NCI-H2196 treated with DMSO at 0.1 percent for 48 hours (cell line): Measurements from ENCODE around the gene ABCA4.
"Not testable (repeated sequence)": the region's sequence is repeated elsewhere in the genome, so short reads cannot be mapped to it uniquely, and the experiment has no call there.

Source experiments
- DNase-seq: peaks from one replicate; lab custom pipeline; 2025; ENCODE audit not compliant: unreplicated experiment; lab: John Stamatoyannopoulos, UW

ABCA4 gene

DNA sequence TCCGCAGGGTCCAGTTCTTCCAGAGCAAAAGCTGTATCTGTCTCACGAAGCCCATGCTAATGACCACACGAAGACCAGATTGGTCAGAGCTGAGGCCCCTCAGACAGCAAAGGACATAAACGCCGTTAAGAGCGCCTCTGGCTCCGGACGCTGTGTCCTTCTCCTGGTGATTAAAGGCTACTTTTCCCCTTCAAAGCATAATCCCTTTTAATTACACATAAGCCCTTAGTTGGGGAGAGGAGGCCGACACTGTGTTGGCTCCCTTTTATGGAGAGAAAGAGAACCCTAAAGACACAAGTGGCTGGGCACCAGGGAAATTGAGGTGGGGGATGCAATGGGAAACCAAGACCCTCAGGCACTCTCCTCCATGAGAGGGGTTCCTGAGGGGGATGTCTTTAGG, at the start of gene ABCA4:
Gene ABCA4 (minus strand): TSS at position 158 of the 400 bp plus-strand sequence. CDS start 103 bp downstream, at position 55.
- no peak for DNase-seq

DNA sequence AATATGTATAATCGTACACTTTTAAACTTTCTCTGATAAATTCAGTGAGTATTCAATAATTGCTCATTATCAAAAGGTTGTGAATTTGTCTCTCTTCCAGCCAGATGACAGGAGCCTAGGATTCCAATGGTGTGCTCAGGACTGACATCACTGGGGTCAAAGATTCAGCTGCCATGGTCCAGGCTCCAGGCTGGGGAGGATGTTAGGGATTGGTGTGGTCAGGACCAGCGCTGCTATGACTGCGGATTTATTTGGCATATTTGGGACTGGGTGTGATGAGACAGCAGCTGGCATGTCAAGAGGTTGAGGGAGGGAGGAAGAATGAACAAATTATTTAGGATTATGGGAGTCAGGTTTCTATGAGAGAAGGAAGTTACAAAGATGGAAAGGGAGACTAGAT, 48.2 kb upstream of the ABCA4 start:
- no peak for DNase-seq

DNA sequence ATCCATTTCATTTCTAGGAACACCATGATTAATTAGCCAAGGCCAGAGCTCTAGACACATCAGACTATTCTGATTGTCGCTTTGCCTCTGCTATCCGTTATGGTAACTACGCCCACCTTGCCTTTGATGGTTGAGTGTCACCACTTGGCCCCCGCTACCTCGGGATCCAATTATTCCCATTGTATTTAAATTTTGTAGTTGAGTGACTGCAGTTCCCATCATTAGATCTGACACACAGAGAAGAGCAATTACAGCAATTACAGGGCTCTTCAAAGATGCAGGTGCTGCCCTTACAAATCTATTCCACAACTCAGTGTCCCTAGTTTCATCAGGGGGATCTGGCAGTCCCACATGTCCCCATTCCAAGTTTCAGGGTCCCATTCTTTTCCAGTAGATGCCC, 44.9 kb upstream of the ABCA4 start:
- DNase-seq, result no peak

DNA sequence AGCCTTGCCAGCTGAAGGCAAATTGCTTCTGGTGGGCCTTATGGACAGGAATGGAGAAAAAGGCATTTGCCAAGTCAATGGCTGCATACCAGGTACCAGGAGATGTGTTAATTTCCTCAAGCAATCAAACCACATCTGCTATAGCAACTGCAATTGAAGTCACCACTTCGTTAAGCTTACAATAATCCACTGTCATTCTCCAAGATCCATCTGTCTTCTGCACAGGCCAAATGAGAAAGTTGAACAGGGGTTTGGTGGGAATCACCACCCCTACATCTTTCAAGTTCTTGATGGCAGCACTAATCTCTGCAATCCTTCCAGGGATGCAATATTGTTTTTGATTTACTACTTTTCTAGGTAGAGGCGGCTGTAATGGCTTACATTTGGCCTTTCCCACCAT, 43.9 kb upstream of the ABCA4 start:
- not testable (repeated sequence) for DNase-seq

DNA sequence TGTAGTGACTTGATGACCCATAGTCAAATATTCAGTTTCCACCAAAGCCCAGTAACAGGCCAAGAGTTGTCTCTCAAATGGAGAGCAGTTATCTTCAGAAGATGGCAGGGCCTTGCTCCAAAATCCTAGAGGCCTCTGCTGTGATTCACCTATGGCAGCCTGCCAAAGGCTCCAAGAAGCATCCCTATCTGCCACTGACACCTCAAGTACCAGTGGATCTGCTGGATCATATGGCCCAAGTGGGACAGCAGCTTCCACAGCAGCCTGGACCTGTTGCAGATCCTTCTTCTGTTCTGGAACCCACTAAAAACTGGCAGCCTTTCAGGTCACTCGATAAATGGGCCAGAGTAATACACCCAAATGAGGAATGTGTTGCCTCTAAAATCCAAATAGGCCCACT, 43.2 kb upstream of the ABCA4 start:
- not testable (repeated sequence) for DNase-seq

DNA sequence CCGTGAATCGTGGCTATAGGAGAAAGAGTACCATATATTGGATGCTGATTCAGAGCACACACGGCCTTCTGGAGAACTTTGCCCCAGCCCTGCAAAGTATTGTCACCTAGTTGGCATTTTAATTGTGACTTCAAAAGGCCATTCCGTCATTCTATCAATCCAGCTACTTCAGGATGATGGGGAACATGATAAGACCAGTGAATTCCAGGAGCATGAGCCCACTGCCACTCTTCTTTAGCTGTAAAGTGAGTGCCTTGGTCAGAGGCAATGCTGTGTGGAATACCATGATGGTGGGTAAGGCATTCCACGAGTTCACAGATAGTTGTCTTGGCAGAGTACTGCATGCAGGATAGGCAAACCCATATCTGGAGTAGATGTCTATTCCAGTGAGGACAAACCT, 42.3 kb upstream of the ABCA4 start:
- DNase-seq, result not testable (repeated sequence)

DNA sequence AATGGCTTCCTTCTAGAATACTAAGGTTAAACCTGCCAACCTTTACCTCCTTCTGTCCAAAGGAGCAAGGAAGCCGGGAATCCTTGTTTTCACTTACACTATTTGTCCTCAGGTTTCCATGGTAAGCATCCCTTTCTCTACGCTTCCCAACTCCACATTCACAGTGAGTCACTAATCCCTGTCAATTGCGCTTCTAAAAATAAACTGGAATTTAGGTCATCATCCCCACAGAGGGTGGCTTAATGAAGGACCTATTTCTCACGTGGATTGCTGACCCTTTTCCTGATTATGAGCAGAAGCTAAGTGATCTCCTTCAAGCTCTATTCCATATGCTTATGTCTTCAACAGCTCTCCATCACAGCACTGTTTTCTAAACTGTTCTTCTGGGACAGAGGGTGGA, 39.9 kb upstream of the ABCA4 start:
- no peak for DNase-seq

DNA sequence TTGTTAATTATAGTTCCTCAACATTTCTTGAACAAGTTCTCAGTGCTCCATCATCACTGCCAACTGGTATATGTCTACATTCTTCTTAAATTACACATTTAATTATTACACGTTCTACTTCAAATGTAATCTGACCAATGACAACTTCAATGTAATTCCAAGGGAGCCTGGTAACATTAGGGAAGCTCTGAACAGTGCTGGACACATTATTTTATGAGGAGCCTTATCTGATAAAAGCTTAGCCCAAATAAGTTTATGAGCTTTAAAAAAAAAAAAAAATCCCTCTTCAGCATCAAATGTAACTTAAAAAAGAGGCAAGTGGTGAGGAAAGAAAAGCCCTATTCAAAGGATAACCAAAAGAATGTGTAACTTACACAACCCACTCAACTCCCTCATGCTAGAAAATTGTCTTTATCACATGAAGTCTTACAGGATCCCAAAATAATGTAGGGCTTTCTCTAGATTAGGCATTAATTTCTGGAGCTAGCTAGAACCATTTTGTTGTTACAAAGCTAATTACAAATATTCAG, 35.2 kb upstream of the ABCA4 start:
- no peak for DNase-seq

DNA sequence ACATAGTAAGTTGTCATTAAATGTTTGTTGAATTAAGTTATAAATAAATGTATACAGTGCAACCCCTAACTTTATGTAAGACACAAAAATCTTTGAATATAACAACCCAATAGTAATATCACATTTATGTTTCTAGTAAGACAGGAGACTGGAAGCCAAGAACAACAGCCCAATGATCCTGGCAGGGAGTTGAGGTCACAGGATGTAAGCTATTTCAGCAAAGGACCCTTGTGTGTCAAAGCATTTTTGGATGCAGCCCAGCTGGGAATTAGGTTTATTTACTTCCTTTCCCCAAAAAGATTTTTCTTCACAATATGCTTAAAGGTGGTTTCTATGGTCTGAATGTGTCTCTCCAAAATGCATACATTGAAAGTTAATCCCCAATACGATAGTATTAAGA, 34.0 kb upstream of the ABCA4 start:
- DNase-seq, result no peak

DNA sequence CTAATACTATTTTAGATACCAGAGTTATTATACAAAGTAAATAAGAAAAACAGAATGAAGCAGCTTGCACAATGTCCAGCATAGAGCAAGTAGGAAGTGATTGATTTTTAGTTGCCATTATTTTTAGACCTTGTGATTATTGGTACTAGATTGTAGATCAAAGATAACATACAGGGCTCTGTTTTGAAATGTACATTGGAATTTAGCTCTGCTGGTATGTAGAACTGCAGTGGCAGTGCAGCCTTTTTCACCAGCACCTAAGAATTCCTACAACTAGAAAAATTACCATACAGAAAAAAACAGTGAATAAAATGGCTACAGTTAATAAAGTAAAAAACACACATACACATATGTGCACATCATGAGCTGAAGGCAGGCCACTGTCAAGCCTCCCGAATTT, 32.2 kb upstream of the ABCA4 start:
- DNase-seq, result no peak

DNA sequence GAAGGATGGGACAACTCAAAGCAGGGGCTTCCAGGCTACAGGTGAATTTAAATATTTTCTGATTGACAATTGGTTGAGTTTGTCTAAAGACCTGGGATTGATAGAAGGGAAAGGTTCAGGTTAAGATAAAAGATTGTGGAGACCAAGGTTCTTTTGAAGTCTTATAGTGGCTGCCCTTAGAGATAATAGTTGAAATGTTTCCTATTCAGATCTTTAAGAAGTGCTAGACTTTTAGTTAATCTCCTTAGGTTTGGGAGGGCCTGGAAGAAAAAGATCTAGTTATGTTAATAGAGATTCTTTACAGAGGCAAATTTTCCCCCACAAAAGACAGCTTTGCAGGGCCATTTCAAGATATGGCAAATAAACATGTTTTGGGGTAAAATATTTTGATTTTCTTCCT, 28.2 kb upstream of the ABCA4 start:
- not testable (repeated sequence) for DNase-seq

DNA sequence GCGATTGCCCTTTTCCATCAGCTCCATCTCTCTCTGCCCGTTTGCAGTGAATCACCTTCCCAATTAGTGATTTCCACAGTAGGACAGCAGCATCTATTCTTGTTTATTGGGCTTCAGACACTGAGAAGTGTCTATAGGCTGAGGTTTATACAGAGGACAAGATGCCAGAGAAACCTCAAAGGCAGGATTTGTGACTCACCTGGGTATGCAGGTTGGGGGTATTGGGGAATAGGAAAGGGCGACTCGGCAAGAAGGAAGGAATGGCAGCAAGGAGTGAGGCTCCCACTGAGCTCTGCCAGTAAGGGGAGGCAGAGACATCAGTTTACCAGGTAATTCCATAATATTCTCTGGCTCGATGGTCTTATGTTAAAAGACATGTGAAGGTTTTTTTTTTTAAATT, 25.3 kb upstream of the ABCA4 start:
- no peak for DNase-seq

DNA sequence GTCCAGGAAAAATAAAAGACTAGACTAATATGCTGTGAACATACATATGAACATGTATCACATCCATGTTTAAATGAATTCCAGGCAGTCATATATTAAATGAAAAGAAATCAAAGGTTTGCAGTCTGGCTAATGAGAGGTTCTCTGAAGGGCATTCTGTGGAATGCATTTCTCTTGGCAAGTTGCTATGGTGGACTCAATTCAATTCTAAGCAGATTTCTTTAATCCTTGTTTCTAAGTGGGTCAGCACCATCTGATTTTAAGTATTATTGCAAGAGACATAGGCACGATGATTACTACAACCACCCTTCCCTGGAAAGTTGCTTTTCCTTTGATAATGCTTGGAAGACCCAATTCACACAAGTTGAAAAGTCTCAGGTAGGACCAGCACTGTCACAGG, 23.9 kb upstream of the ABCA4 start:
- no peak for DNase-seq

DNA sequence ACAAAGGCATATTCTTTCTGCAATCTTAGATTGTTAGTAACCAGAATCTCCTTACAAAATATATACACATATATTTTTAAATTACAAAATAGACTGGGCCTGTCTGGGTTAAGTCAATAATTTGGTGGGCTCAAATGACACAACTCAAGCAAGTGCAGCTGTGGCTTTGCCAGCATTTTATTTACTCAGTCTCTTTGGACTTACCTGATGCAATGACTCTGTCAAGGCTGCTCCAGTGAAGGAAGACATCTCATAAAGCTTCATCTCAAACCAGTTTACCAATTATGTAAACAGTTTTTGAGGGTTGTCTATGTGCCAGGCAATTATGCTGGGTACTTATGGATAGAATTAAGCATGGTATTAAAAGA, 22.8 kb upstream of the ABCA4 start:
- peak; percentile 33 for DNase-seq

DNA sequence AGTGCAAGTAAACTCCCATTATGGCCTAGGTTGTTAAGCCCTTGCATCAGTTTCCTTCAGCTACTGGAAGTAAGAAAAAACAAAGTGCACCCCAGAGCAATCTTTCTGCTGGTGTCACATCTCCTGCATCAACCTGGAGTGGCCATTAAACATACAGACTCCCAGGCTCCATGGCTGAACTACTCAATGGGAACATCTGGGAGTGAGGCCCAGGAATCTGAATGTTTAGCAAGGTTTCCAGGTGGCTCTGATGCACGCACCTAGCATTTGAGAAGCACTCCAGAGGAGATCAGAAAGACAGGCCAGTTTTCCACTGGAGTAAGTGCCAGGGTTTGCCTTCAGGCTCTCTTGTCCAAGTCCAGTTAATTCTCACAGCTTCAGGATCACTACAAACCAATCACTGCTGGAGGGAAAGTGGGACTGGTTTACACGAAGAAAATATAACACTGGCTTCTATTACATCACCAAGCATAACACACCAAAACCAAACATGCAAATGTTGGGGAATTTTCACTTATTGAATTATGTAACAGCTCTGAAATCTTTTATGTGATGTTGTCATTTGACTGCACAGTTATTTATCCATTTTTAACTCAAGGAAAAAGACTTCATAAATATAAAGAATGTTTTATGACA, 22.3 kb upstream of the ABCA4 start:
- DNase-seq, result no peak

DNA sequence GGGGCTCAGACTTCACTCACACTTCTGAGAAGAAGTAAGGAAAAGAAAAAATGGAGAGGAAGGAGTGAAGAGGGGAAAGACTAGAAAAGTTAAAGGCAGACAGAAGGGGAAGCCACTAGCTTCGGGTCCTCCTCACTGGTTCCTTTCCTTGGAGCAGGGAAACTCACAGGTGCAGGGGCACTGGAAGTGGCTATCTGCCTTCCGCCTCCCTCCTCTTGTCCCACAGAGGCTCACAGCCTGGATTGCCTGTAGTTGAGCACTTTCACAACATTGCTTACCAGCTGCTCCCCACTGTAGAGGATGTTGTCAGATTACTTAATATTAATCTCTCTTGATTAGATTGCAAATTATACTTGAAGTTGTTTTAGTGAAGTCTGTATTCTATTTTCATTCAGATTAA, 21.6 kb upstream of the ABCA4 start:
- no peak for DNase-seq

DNA sequence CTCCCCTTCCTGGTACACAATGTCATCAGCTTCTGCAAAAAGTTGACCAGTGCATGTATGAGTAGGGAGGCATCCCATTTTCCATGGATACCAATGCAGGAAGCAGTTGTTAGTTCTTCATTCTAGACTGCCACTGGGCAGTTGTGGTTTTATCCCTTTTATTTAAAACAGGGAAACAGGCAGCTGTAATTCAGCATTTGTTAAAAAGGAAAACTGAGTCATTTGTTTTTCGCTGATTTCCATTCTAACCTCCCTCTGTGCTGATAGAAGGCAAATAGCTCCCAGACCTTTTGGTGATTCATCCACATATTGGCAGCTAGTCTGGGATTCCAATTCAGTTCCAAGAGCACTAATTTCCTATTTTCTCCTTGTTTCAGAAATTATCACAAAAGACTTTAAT, 21.1 kb upstream of the ABCA4 start:
- no peak for DNase-seq

DNA sequence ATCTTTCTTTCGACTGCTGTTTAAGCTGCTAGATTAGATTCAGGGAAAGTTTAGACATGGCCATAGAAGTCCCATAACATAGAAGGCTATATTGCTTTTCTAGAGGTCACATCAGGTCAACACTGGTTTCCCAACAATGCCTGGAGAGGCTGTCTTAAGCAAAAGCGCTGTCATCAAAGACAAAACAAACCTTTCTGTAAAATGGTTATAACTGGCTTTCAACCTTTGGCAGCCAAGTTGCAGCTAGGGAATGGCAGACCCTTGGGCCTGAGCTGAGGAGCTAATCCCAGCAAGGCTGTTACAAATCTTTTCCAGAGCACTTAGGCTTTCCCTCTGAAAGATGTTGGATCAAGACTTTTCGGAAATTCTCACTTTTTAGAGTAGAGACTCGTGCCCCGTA, 11.2 kb upstream of the ABCA4 start:
- DNase-seq, result no peak

DNA sequence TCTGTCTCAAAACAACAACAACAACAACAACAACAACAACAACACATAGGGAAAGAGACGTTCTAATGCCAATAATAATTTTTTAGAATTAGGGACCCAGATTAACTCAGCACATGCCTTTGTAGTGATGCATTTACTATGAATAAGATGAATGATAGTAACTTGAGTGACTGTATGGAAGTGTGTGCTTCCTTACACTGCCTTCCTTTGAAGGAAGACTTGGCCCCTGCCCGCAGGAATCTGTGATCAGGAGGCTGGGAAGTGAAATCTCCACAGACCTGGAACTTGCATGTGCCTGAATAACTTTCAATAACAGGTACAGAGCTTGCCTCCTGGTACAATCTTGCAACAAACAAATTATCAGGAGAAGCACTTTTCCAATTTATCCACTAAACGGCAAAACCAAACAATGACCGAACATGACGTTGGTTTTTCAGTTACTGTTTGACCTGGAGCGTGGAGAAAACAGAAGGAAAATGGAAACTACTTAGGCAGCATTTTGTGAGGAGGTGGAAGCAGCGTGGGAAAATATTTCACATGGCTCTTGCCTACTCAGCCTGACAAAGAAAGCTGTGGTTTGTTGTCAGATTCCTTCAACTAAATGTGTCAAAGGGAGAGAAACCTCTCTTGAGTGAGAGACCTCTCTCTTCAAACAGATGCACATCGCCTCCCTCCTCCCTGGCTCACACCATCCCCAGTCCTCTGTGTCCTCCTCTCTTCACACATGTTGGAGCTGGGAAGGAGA, 10.1 kb upstream of the ABCA4 start:
- no peak for DNase-seq

DNA sequence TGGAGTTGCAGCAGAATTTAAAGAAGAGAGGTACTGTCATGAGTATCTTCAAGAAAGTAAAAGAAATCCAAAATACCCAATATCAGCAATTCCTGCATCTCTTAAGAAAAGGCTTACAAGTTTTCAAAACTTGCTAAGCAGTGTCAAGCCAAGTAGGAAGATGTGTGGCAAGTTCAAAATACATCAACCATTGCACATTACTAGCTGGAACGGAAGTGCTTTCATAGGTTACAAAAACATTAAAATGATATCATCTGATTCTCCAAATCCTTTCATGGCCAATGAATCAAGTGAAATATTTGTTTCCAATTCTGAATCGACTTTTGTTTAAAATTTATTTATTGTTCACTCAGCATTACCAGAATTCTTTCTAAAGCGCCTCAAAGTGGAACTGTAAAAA, 5.7 kb upstream of the ABCA4 start:
- DNase-seq, result no peak

DNA sequence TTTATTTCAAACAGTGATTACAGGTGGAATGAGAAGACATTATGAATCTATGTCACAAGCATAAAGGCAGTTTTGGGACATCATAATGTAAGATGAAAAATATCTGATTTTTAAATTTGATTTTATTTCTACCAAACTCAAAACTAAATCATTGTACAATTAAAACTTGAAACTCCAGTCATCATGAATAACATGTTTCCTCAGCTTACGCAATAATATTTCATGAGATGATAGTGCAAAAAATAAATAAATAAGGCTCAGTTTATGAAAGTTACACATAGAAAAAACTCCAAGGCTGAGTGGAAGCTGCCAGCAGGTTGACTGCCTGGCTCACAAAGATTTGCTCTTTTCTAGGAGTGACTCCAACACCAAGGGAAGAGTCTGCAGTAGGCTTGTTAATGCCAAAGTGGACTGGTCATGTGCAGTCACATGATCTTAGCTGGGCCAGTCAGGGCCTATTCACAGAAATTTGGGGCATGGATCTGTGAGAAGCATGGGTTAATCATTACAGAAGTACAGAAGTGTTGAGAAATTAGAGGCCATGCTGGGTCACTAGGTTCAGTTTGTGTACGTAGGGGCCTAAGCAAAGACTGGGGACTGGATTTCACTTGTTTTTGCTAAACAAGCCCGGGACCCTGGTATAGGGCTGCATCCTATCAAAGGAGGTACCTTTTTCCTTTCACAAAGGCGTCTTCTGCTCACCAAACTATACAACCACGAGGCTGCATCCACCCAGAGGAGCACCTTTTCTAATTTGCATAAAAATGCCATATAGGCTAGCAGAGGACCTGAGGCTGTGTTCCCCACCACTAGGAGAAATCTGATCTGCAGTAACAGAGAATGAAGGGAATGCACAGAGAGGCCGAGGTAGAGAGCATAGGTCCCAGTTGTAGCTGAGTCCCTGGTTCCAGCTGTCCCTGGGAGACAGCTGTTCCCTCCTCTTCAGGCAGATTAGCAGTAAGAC, 4.9 kb upstream of the ABCA4 start:
- no peak for DNase-seq

DNA sequence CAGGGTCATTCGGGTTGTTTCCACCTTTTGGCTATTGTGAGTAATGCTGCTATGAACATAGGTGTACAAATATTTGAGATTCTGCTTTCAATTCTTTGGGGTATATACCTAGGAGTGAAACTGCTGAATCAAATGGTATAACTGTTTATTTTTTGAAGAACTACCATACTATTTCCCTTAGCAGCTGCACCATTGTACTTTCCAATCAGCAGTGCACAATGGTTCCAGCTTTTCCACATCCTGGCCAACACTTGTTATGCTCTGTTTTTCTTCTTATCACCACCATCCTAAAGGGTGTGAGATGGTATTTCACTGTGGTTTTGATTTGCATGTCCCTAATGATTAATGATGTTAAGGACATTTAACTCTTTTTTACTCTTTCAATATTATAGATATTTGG, 3.6 kb upstream of the ABCA4 start:
- no peak for DNase-seq
